ENCODE measurements around the gene SNAP91. TPM values are rescaled to one million over a fixed set of nuclear protein-coding genes. Genes with fewer than 3 reads are reported as not detected.

The SNAP91 gene
- total RNA-seq, 1 experiment from 2014 or later, result not detected

Other genes starting within 250 kb of the SNAP91 start
- gene PRSS35, start 196.6 kb downstream of the SNAP91 start, total RNA-seq (2014; rRNA removed), result 1.7 and 3.2 TPM in 2 replicates
- not detected in 2 replicates for gene RIPPLY2, start 144.3 kb upstream of the SNAP91 start, total RNA-seq (2014; rRNA removed)
- gene CYB5R4, start 150.6 kb upstream of the SNAP91 start, total RNA-seq (2014; rRNA removed), result 5.1 and 5.6 TPM in 2 replicates